Astrocyte of the cerebellum (primary cell): Measurements from ENCODE around the gene CCDC50.

Source experiments
- DNase-seq: peaks from one replicate; pipeline ENCODE4 v3.0.0-alpha.2; 2011; ENCODE audit warnings: low read depth
- H3K4me3 ChIP-seq: 2 replicates; pipeline ENCODE4 v1.5.1; 2011; ENCODE audit warnings: mild to moderate bottlenecking, low read depth, low read length, moderate library complexity
- in situ Hi-C: cut with HindIII; loops from 2 replicates; pipeline ENCODE4 v1.10.0; 2017; ENCODE audit warnings: low sequenced_read_pairs
- TF ChIP-seq, protein P1 (sequence below): IDR thresholded peaks from 2 replicates; pipeline ENCODE4 v1.5.1; 2012; ENCODE audit warnings: low read length, low read depth, moderate library complexity, mild to moderate bottlenecking; ENCODE audit errors: missing control alignments

Gene CCDC50

GRCh38 chr3:191292243-191293015, 36.8 kb upstream of the CCDC50 start:
- DNase-seq = no peak

DNA sequence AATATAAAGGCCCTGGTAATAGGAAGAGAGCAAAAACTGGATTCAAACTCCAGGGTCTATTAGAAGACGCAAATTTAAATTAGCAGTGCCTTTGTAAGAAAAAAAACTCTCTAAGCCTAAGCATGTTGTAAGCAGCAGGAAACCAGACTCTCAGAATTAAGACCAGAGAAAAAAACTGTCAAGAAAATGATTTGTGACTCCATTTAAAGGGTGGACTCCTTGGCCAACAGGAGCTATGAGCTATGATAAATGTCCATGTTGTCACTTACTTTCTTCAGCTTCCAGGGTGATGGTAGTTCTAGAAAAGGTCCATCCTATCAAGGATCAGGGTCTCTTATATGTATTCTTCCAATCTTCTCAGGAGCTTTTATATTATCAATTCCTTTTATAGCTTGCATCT, 34.9 kb upstream of the CCDC50 start:
- TF ChIP-seq, protein P1, sequence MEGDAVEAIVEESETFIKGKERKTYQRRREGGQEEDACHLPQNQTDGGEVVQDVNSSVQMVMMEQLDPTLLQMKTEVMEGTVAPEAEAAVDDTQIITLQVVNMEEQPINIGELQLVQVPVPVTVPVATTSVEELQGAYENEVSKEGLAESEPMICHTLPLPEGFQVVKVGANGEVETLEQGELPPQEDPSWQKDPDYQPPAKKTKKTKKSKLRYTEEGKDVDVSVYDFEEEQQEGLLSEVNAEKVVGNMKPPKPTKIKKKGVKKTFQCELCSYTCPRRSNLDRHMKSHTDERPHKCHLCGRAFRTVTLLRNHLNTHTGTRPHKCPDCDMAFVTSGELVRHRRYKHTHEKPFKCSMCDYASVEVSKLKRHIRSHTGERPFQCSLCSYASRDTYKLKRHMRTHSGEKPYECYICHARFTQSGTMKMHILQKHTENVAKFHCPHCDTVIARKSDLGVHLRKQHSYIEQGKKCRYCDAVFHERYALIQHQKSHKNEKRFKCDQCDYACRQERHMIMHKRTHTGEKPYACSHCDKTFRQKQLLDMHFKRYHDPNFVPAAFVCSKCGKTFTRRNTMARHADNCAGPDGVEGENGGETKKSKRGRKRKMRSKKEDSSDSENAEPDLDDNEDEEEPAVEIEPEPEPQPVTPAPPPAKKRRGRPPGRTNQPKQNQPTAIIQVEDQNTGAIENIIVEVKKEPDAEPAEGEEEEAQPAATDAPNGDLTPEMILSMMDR = no peak
- no peak for DNase-seq
- in situ Hi-C loops = no loop called here
- H3K4me3 ChIP-seq = no peak overlapping the region

More at GRCh38 chr3:191292243-191293015, 36.8 kb upstream of the CCDC50 start:
- no peak overlapping the region for H3K4me3 ChIP-seq
- in situ Hi-C loops = no loop called here
- TF ChIP-seq, protein P1 = no peak

GRCh38 chr3:191296041-191296541, 33.1 kb upstream of the CCDC50 start:
- no peak overlapping the region for H3K4me3 ChIP-seq
- TF ChIP-seq, protein P1 = no peak
- no peak for DNase-seq
- in situ Hi-C loops = no loop called here

DNA sequence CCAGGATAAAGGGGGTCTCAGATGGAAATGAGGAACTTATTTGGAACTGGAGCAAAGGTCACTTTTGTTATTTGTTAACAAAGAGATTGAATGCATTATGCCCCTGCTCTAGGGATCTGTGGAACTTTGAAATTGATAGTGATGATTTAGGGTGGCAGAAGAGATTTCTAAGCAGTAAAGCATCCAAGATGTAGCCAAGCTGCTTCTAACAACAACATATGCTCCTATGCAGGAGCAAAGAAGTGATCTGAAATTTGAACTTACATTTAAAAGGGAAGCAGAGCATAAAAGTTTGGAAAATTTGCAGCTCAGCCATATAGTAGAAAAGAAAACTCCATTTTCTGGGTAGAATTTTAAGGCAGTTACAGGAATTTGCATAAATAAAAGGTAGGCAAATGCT, 30.3 kb upstream of the CCDC50 start:
- in situ Hi-C loops = no loop called here
- TF ChIP-seq, protein P1 = no peak
- no peak overlapping the region for H3K4me3 ChIP-seq
- no peak for DNase-seq

GRCh38 chr3:191300422-191300821, 28.8 kb upstream of the CCDC50 start:
- no peak overlapping the region for H3K4me3 ChIP-seq
- TF ChIP-seq, protein P1 = no peak
- no peak for DNase-seq
- in situ Hi-C loops = no loop called here

- in situ Hi-C loops = no loop called here
- TF ChIP-seq, protein P1 = no peak
- no peak overlapping the region for H3K4me3 ChIP-seq
- no peak for DNase-seq
Observed at GRCh38 chr3:191301017-191301416, 28.2 kb upstream of the CCDC50 start.
